Rectal smooth muscle tissue (tissue), 1 donor: Measurements from ENCODE around the gene FAM107B.
A peak's percentile ranks its signal among the peaks of the same experiment; 100 is the strongest.
"Not testable (repeated sequence)": the region's sequence is repeated elsewhere in the genome, so short reads cannot be mapped to it uniquely, and the experiment has no call there.

ENCODE experiments used
- H3K27ac ChIP-seq: one replicate; pipeline ENCODE4 v1.7.0; 2013; ENCODE audit warnings: low read depth, low read length, inconsistent platforms
- H3K27me3 ChIP-seq: one replicate; pipeline ENCODE4 v1.7.0; 2013; ENCODE audit warnings: low read length; ENCODE audit not compliant: control insufficient read depth, insufficient read depth
- H3K36me3 ChIP-seq: one replicate; pipeline ENCODE4 v1.7.0; 2013; ENCODE audit warnings: low read length; ENCODE audit not compliant: control insufficient read depth, insufficient read depth
- H3K4me1 ChIP-seq: one replicate; pipeline ENCODE4 v1.7.0; 2013; ENCODE audit warnings: low read length; ENCODE audit not compliant: control insufficient read depth, insufficient read depth
- H3K4me3 ChIP-seq: one replicate; pipeline ENCODE4 v1.7.0; 2013; ENCODE audit warnings: low read length
- H3K9ac ChIP-seq: one replicate; pipeline ENCODE4 v1.7.0; 2013; ENCODE audit warnings: low read length

FAM107B gene

DNA sequence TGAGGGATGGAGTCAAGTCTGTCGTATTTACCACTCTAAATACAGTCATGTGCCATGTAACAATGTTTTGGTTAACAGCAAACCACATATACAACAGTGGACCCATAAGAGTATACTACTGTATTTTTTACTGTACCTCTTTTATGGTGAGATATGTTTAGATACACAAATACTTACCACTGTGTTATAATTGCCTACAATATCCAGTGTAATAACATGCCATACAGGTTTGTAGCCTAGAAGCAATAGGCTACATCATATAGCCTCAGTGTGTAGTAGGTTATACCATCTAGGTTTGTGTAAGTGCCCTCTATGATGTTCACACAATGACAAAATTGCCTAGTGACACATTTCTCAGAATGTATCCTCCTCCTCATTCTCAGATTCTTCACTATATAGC lies 110.4 kb downstream of the FAM107B start:
- Histone ChIP-seq H3K4me1 (peaks cover 10% of the 10 kb centered on the region), H3K36me3 (no peaks in the 10 kb centered on the region), H3K4me3 (no peak overlapping the region), H3K9ac (no peak overlapping the region), H3K27ac (no peak overlapping the region), H3K27me3 (no peaks in the 10 kb centered on the region)

- no peaks in the 10 kb centered on the region for H3K36me3 ChIP-seq
- H3K9ac ChIP-seq: no peak overlapping the region
- no peak overlapping the region for H3K27ac ChIP-seq
- peaks cover 6% of the 10 kb centered on the region for H3K4me1 ChIP-seq
- H3K4me3 ChIP-seq: no peak overlapping the region
- H3K27me3 ChIP-seq: no peaks in the 10 kb centered on the region
Measured at GRCh38 chr10:14661818-14662217, 112.9 kb downstream of the FAM107B start.

GRCh38 chr10:14660831-14661230 lies 113.9 kb downstream of the FAM107B start:
- peaks cover 5% of the 10 kb centered on the region for H3K4me1 ChIP-seq
- H3K4me3 ChIP-seq: no peak overlapping the region
- no peaks in the 10 kb centered on the region for H3K36me3 ChIP-seq
- H3K27ac ChIP-seq: no peak overlapping the region
- H3K27me3 ChIP-seq: no peaks in the 10 kb centered on the region
- no peak overlapping the region for H3K9ac ChIP-seq

DNA sequence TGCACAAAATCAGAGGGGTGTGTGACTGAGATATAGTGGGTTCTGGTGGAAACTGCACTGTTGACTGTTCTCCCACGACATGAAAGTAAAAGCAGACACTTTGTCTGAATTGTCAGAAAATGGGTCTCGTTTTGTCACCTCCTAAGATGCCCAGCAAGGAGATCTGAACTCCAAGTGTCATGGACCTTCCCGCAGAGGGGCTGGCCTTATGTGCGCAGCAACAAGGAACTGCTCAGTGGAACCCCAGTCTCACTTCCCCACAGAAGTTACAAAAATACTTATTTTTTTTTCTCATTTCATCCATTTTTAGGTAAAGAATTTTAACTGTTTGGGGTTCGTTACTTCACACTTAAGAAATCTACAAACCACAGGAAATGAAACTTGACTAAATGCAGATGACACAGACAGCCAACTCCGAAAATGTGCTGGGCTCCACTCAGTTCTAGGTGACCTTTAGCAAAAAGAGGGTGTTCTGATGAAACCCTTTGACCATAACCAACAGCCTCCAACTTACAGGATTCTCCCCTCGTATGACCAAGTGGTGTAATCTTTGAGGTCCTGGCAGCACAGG lies 115.0 kb downstream of the FAM107B start:
- H3K4me1 ChIP-seq: no peaks in the 10 kb centered on the region
- no peaks in the 10 kb centered on the region for H3K27me3 ChIP-seq
- H3K9ac ChIP-seq: no peak overlapping the region
- H3K27ac ChIP-seq: no peak overlapping the region
- no peak overlapping the region for H3K4me3 ChIP-seq
- no peaks in the 10 kb centered on the region for H3K36me3 ChIP-seq

DNA sequence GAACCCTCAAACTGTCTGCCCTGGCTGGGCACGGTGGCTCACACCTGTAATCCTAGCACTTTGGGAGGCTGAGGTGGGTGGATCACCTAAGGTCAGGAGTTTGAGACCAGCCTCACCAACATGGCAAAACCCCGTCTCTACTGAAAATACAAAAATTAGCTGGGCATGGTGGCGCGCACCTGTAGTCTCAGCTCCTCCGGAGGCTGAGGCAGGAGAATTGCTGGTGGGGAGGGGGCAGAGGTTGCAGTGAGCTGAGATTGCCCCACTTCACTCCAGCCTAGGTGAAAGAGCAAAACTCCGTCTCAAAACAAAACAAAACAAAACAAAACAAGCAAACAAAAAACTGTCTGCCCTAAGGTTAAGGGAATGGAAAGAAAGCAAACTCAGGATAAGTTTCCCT lies 115.6 kb downstream of the FAM107B start:
- H3K9ac ChIP-seq, H3K27ac ChIP-seq, H3K4me3 ChIP-seq, H3K36me3 ChIP-seq, H3K27me3 ChIP-seq, H3K4me1 ChIP-seq: not testable (repeated sequence)

GRCh38 chr10:14658331-14659127 lies 116.2 kb downstream of the FAM107B start:
- H3K9ac ChIP-seq: no peak overlapping the region
- no peaks in the 10 kb centered on the region for H3K27me3 ChIP-seq
- peaks cover 10% of the 10 kb centered on the region for H3K4me1 ChIP-seq
- no peak overlapping the region for H3K27ac ChIP-seq
- no peak overlapping the region for H3K4me3 ChIP-seq
- no peaks in the 10 kb centered on the region for H3K36me3 ChIP-seq

GRCh38 chr10:14656052-14656730 lies 118.5 kb downstream of the FAM107B start:
- Histone ChIP-seq H3K4me3 (no peak overlapping the region), H3K4me1 (peaks cover 25% of the 10 kb centered on the region), H3K27ac (no peak overlapping the region), H3K36me3 (no peaks in the 10 kb centered on the region), H3K9ac (no peak overlapping the region), H3K27me3 (no peaks in the 10 kb centered on the region)

DNA sequence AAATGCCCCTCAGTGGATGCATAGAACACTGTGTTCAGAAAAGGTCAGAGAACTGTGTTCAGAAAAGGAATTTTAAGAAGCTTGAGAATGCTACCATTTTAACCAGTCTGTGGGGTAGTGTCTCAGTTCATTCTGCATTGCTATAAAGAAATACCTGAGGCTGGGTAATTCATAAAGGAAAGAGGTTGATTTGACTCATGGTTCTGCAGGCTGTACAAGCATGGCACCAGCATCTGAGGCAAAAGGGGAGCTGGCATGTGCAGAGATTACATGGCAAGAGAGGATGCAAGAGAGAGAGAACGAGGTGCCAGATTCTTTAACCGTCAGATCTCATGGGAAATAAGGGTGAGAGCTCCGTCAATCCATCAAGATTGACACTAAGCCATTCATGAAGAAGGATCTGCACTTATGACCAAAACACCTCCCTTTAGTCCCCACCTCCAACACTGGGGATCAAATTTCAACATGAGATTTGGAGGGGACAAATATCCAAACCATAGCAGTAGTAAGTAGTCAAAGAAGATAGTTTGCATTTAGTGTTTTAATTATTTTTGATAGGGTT lies 119.8 kb downstream of the FAM107B start:
- H3K4me3 ChIP-seq: no peak overlapping the region
- no peak overlapping the region for H3K9ac ChIP-seq
- H3K36me3 ChIP-seq: no peaks in the 10 kb centered on the region
- no peaks in the 10 kb centered on the region for H3K27me3 ChIP-seq
- peaks cover 25% of the 10 kb centered on the region for H3K4me1 ChIP-seq
- H3K27ac ChIP-seq: no peak overlapping the region

DNA sequence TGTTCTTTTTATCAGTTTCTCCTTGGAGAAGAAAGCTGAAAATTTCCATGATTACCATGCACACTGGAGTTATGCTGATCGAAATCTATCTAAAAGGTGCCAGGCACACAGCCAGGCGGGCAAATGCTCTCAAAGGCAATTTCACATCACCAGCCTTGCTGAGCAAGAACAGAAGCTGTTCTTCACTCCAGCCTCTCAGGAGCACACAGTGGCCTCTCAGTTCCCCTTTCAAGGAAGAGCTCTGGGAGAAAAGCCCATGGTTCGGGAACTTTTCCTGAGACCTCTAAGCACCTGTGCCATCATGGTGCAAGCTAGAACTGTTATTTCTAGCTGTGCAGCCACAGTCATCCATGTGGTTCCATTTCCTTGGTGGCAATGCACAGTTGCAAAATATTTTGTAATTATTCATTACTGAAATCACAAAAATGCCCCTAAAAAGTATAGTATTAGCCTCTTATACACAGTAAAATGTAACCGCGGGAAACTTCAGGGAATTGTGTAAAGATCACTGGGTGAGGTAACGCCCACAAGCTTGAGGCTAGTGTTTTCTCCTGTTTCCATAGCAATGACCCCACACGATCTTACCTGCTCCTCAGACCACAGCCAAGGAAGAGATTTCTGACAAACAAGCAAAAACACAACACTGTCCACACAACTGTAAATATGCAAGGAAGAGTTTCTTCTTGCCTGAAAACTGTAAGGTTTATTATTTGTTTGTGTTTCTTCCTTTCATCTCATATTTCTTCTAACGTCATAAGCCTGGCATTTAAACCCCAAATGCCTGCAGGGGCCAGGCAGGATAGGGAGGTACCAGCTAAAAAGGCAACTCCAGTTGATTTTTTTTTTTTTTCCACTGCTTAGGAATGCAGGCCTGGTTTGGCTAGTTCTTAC lies 121.2 kb downstream of the FAM107B start:
- no peaks in the 10 kb centered on the region for H3K27me3 ChIP-seq
- H3K4me1 ChIP-seq: peaks cover 31% of the 10 kb centered on the region
- no peak overlapping the region for H3K9ac ChIP-seq
- H3K4me3 ChIP-seq: no peak overlapping the region
- no peaks in the 10 kb centered on the region for H3K36me3 ChIP-seq
- peak overlapping the region; percentile 61 for H3K27ac ChIP-seq

GRCh38 chr10:14652816-14653215 lies 121.9 kb downstream of the FAM107B start:
- Histone ChIP-seq H3K27me3 (no peaks in the 10 kb centered on the region), H3K4me1 (peaks cover 36% of the 10 kb centered on the region), H3K4me3 (no peak overlapping the region), H3K36me3 (no peaks in the 10 kb centered on the region), H3K9ac (no peak overlapping the region), H3K27ac (peak overlapping the region; percentile 61)

DNA sequence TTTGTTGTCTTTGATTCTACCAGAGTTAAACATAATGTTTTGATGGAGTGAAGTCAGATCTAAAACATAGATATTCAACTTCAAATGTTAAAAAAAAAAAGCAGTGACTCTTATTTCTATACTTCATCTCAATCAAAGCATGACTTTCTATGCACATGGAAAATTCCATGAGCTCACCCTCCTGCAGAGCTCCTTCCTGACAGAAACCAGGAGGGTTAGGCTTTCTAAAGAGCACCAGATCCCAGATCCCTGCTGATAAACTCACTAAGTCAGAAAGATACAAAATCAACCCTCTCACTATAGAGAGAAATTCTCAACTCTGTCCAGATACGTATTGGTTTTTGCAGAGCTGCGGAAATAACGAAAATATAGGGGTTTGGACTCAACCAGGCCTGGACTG lies 122.6 kb downstream of the FAM107B start:
- no peak overlapping the region for H3K9ac ChIP-seq
- H3K4me1 ChIP-seq: peaks cover 39% of the 10 kb centered on the region
- peak overlapping the region; percentile 58 for H3K27ac ChIP-seq
- H3K36me3 ChIP-seq: no peaks in the 10 kb centered on the region
- H3K27me3 ChIP-seq: no peaks in the 10 kb centered on the region
- H3K4me3 ChIP-seq: no peak overlapping the region

DNA sequence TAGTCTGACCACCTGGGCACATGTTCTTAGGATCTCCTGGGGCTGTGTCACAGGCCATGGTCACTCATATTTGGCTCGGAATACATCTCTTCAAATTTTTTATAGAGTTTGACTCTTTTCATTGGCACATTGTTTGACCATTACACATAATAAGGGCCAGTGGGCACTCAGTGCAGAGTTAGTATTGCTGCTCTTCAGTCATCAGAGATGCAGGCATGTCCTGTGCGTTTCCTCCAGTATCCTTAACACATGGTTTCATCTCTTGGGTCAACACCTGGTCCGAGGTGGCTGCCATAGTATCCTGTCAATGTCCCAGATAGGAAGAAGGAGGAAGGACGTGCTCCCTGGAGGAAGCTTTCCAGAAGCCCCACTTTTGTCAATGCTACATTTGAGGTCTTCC lies 125.0 kb downstream of the FAM107B start:
- Histone ChIP-seq H3K4me1 (peaks cover 39% of the 10 kb centered on the region), H3K36me3 (no peaks in the 10 kb centered on the region), H3K27me3 (no peaks in the 10 kb centered on the region), H3K27ac (no peak overlapping the region), H3K4me3 (no peak overlapping the region), H3K9ac (no peak overlapping the region)
